GM23338 (cell line): ENCODE results near the gene ANTXR1. TPM values are rescaled to one million over a fixed set of nuclear protein-coding genes. Genes with fewer than 3 reads are reported as not detected.

ENCODE experiments used
- ATAC-seq: fragments of 200-7000 bp; cut with Tn5 transposase; 3 replicates; pipeline ENCODE4 v1.9.1; 2020
- DNase-seq: peaks from one replicate; pipeline ENCODE4 v3.0.0-alpha.2; 2015; ENCODE audit warnings: low spot score
- H2AFZ ChIP-seq: fragments of 200-600 bp; sonication (generic); 2 replicates; pipeline ENCODE4 v1.8.0; 2016; ENCODE audit warnings: antibody characterized with exemption, mild to moderate bottlenecking, moderate library complexity
- H3F3A ChIP-seq: fragments of 200-600 bp; sonication (generic); replicated peaks from 2 replicates; pipeline ENCODE4 v1.8.0; 2017; ENCODE audit warnings: antibody characterized with exemption, mixed run types, low read depth
- H3K27ac ChIP-seq: fragments of 200-600 bp; sonication (generic); 2 replicates; pipeline ENCODE4 v1.6.1; 2016; ENCODE audit warnings: low read depth
- H3K27me3 ChIP-seq: fragments of 200-600 bp; sonication (generic); 2 replicates; pipeline ENCODE4 v1.8.0; 2016; ENCODE audit warnings: mild to moderate bottlenecking, mixed run types, moderate library complexity; ENCODE audit not compliant: insufficient read depth
- H3K36me3 ChIP-seq: fragments of 200-600 bp; sonication (generic); 2 replicates; pipeline ENCODE4 v1.8.0; 2016; ENCODE audit warnings: mild to moderate bottlenecking; ENCODE audit not compliant: insufficient read depth
- H3K4me1 ChIP-seq: fragments of 200-600 bp; sonication (generic); 2 replicates; pipeline ENCODE4 v1.8.0; 2016; ENCODE audit warnings: mild to moderate bottlenecking, moderate library complexity; ENCODE audit not compliant: insufficient read depth
- H3K4me2 ChIP-seq: fragments of 200-600 bp; sonication (generic); 2 replicates; pipeline ENCODE4 v1.7.1; 2017; ENCODE audit warnings: mixed run types
- H3K4me3 ChIP-seq: fragments of 200-600 bp; sonication (generic); 2 replicates; pipeline ENCODE4 v1.6.1; 2016; ENCODE audit warnings: mixed run types
- H3K79me2 ChIP-seq: fragments of 200-600 bp; sonication (generic); replicated peaks from 2 replicates; pipeline ENCODE4 v1.8.0; 2017; ENCODE audit warnings: mild to moderate bottlenecking; ENCODE audit not compliant: insufficient read depth
- H3K9me2 ChIP-seq: fragments of 200-600 bp; sonication (generic); 2 replicates; pipeline ENCODE4 v1.8.0; 2017; ENCODE audit not compliant: insufficient read depth
- H4K20me1 ChIP-seq: fragments of 200-600 bp; sonication (generic); replicated peaks from 2 replicates; pipeline ENCODE4 v1.8.0; 2017; ENCODE audit warnings: mild to moderate bottlenecking; ENCODE audit not compliant: insufficient read depth
- H3K27ac Mint-ChIP-seq: 2 replicates; pipeline ENCODE4 v1.8.0; 2020; ENCODE audit warnings: inconsistent platforms, mild to moderate bottlenecking, moderate library complexity, mixed read lengths
- H3K27me3 Mint-ChIP-seq: 3 replicates; pipeline ENCODE4 v1.8.0; 2022; ENCODE audit warnings: low read depth, mild to moderate bottlenecking, moderate library complexity, mixed read lengths, inconsistent platforms; ENCODE audit not compliant: insufficient read depth, poor library complexity
- H3K36me3 Mint-ChIP-seq: 3 replicates; pipeline ENCODE4 v1.8.0; 2021; ENCODE audit warnings: low read depth, mild to moderate bottlenecking, inconsistent platforms, moderate library complexity, mixed read lengths
- H3K4me1 Mint-ChIP-seq: 3 replicates; pipeline ENCODE4 v1.8.0; 2020; ENCODE audit warnings: mild to moderate bottlenecking, inconsistent platforms, mixed read lengths
- H3K4me3 Mint-ChIP-seq: 3 replicates; pipeline ENCODE4 v1.8.0; 2021; ENCODE audit warnings: moderate library complexity, mild to moderate bottlenecking, inconsistent platforms, mixed read lengths
- H3K9me3 Mint-ChIP-seq: 3 replicates; pipeline ENCODE4 v1.8.0; 2020; ENCODE audit warnings: moderate library complexity, mild to moderate bottlenecking, inconsistent platforms, mixed read lengths
- CREB1 ChIP-seq: fragments of 250-450 bp; sonication (Bioruptor Pico); IDR thresholded peaks from 2 replicates; pipeline ENCODE4 v1.5.0; 2020; ENCODE audit warnings: low read depth, mild to moderate bottlenecking, moderate library complexity
- CTCF ChIP-seq, 2 experiments: fragments of 200-600 bp in 1 of 2; sonication (generic) in 1 of 2; conservative IDR thresholded peaks; 2 replicates each; pipeline versions ENCODE4 v1.5.1 to v1.6.1; 2016 to 2017; ENCODE audit warnings: antibody characterized with exemption in 2 of 2, low read depth in 2 of 2, mild to moderate bottlenecking in 2 of 2, moderate library complexity in 1 of 2
- EZH2 ChIP-seq: fragments of 200-600 bp; sonication (generic); IDR thresholded peaks from one replicate; pipeline ENCODE4 v1.8.0; 2017; ENCODE audit warnings: antibody characterized with exemption, mild to moderate bottlenecking, low read depth; ENCODE audit not compliant: unreplicated experiment
- REST ChIP-seq: IDR thresholded peaks from one replicate; pipeline ENCODE4 v1.6.1; 2018; ENCODE audit warnings: antibody characterized with exemption; ENCODE audit not compliant: unreplicated experiment
- STAT1 ChIP-seq: IDR thresholded peaks from one replicate; pipeline ENCODE4 v1.6.1; 2016; ENCODE audit warnings: antibody characterized with exemption; ENCODE audit not compliant: unreplicated experiment
- ZNF331 ChIP-seq: fragments of 250-450 bp; sonication (Bioruptor Pico); IDR thresholded peaks from 2 replicates; pipeline ENCODE4 v1.5.0; 2020; ENCODE audit warnings: low read depth, mild to moderate bottlenecking, moderate library complexity
- ZNF462 ChIP-seq: fragments of 250-450 bp; sonication (Bioruptor Pico); IDR thresholded peaks from 2 replicates; pipeline ENCODE4 v1.5.0; 2020; ENCODE audit warnings: mild to moderate bottlenecking, moderate library complexity
- polyA plus RNA-seq: library from polyadenylated mRNA; unstranded; fragments of >200 nt; fragmentation: Nextera tagmentation; extraction: Ambion mirVana; gene quantifications from 2 replicates; pipeline ENCODE4 v1.2.1, GENCODE V29; 2016
- total RNA-seq: library from RNA; depleted of rRNA; stranded (reverse); fragments of >200 nt; shearing (Covaris generic); gene quantifications from 2 replicates; pipeline ENCODE4 v1.2.3, GENCODE V29; 2014

The ANTXR1 gene
- total and polyA plus RNA-seq, 2 experiments from 2014 or later, result 16.1 to 23.1 TPM

DNA sequence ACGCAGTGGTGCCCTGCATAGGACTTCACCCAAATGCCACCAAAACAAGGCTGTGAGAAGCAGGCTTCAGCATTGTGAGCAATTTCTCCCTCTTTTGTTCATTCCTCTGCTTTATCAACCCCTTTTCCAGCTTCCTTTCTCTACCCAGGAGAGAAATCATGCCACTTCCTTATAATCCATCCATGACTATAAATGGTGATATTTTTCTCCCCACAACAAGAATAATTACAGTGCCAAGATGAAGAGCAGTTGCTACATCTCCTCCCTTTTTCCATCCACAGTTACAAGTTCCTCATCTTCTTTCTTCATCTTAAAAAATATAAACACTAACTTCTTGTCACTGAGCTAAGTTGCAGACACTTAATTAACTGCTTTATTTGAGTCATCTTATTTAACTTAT is 167.2 kb downstream of the ANTXR1 start:
- no peak for ATAC-seq

More for the DNA sequence above, 167.2 kb downstream of the ANTXR1 start:
- Histone ChIP-seq H3K4me1 (peaks cover 23% of the 10 kb centered on the region), H2AFZ (no peak overlapping the region), H3F3A (0 out of 2 replicates have a peak, but pooled peaks cover 5% of the 10 kb centered on the region), H4K20me1 (no peaks in the 10 kb centered on the region), H3K27me3 (no peaks in the 10 kb centered on the region), H3K36me3 (no peaks in the 10 kb centered on the region), H3K4me2 (no peak overlapping the region), H3K27ac (no peak overlapping the region), H3K9me2 (no peaks in the 10 kb centered on the region), H3K79me2 (no peaks in the 10 kb centered on the region), H3K4me3 (no peak overlapping the region)
- Mint-ChIP-seq H3K4me1 (peaks cover 21% of the 10 kb centered on the region), H3K9me3 (no peaks in the 10 kb centered on the region), H3K4me3 (no peak overlapping the region), H3K27me3 (peaks cover 5% of the 10 kb centered on the region), H3K27ac (no peak overlapping the region), H3K36me3 (peaks cover 19% of the 10 kb centered on the region; the same call in 2 of the 3 replicates)
- DNase-seq, result no peak
- TF ChIP-seq ZNF462 (CRISPR knock-in tag), result no peak
- no peak for TF ChIP-seq CREB1 (CRISPR knock-in tag)
- no peak for TF ChIP-seq EZH2
- no peak for TF ChIP-seq STAT1
- no peak for TF ChIP-seq REST
- TF ChIP-seq CTCF (conservative IDR thresholded peaks at IDR 0.05; ENCODE audit: low read depth in 2 of 2), result no peak
- TF ChIP-seq ZNF331 (CRISPR knock-in tag), result no peak
